Neural progenitor cell (in vitro differentiated cells): ENCODE data around the gene RAB40A. TPM values are rescaled to one million over a fixed set of nuclear protein-coding genes. Genes with fewer than 3 reads are reported as not detected.
"Not testable (repeated sequence)": the region's sequence is repeated elsewhere in the genome, so short reads cannot be mapped to it uniquely, and the experiment has no call there.

Experiments
- DNase-seq: peaks from one replicate; pipeline ENCODE4 v3.0.0-alpha.2; 2016; ENCODE audit warnings: low spot score
- H2AFZ ChIP-seq: fragments of 200-600 bp; sonication (generic); replicated peaks from 2 replicates; pipeline ENCODE4 v1.6.1; 2016; ENCODE audit warnings: antibody characterized with exemption
- H3F3A ChIP-seq: fragments of 200-600 bp; sonication (generic); 2 replicates; pipeline ENCODE4 v1.6.1; 2016; ENCODE audit warnings: antibody characterized with exemption, low read depth
- H3K27ac ChIP-seq: fragments of 200-600 bp; sonication (generic); 2 replicates; pipeline ENCODE4 v1.5.1; 2016; ENCODE audit warnings: mild to moderate bottlenecking
- H3K27me3 ChIP-seq: fragments of 200-600 bp; sonication (generic); 2 replicates; pipeline ENCODE4 v1.6.1; 2016; ENCODE audit warnings: mild to moderate bottlenecking, moderate library complexity
- H3K36me3 ChIP-seq: fragments of 200-600 bp; sonication (generic); 2 replicates; pipeline ENCODE4 v1.5.1; 2016
- H3K4me1 ChIP-seq: fragments of 200-600 bp; sonication (generic); 2 replicates; pipeline ENCODE4 v1.6.1; 2016; ENCODE audit warnings: mixed run types
- H3K4me2 ChIP-seq: fragments of 200-600 bp; sonication (generic); 2 replicates; pipeline ENCODE4 v1.6.1; 2016
- H3K4me3 ChIP-seq: fragments of 200-600 bp; sonication (generic); 2 replicates; pipeline ENCODE4 v1.5.1; 2016
- H3K79me2 ChIP-seq: fragments of 200-600 bp; sonication (generic); 2 replicates; pipeline ENCODE4 v1.6.1; 2016; ENCODE audit warnings: low read depth
- H3K9ac ChIP-seq: fragments of 200-600 bp; sonication (generic); 2 replicates; pipeline ENCODE4 v1.6.1; 2016
- H3K9me3 ChIP-seq: fragments of 200-600 bp; sonication (generic); 2 replicates; pipeline ENCODE4 v1.5.1; 2016; ENCODE audit warnings: low read depth
- H4K20me1 ChIP-seq: fragments of 200-600 bp; sonication (generic); 2 replicates; pipeline ENCODE4 v1.6.1; 2016; ENCODE audit warnings: low read depth
- H3K27ac Mint-ChIP-seq: 3 replicates; pipeline ENCODE4 v1.8.0; 2021; ENCODE audit warnings: mixed read lengths
- H3K27me3 Mint-ChIP-seq: 2 replicates; pipeline ENCODE4 v1.8.0; 2022; ENCODE audit warnings: low read depth, mild to moderate bottlenecking, inconsistent platforms, moderate library complexity, mixed read lengths; ENCODE audit not compliant: insufficient read depth
- H3K36me3 Mint-ChIP-seq: 3 replicates; pipeline ENCODE4 v1.8.0; 2021; ENCODE audit warnings: mixed read lengths
- H3K4me1 Mint-ChIP-seq: 3 replicates; pipeline ENCODE4 v1.8.0; 2021; ENCODE audit warnings: mixed read lengths
- H3K4me3 Mint-ChIP-seq: 3 replicates; pipeline ENCODE4 v1.8.0; 2021; ENCODE audit warnings: mild to moderate bottlenecking, moderate library complexity, mixed read lengths
- H3K9me3 Mint-ChIP-seq: 3 replicates; pipeline ENCODE4 v1.8.0; 2020; ENCODE audit warnings: mixed read lengths
- CTCF ChIP-seq: fragments of 200-600 bp; sonication (generic); IDR thresholded peaks from 2 replicates; pipeline ENCODE4 v1.5.1; 2017; ENCODE audit warnings: antibody characterized with exemption, mild to moderate bottlenecking
- EZH2 ChIP-seq: fragments of 200-600 bp; sonication (generic); IDR thresholded peaks from 2 replicates; pipeline ENCODE4 v1.6.1; 2017; ENCODE audit warnings: antibody characterized with exemption, mild to moderate bottlenecking, moderate library complexity
- EZH2phosphoT487 ChIP-seq: fragments of 200-600 bp; sonication (generic); IDR thresholded peaks from 2 replicates; pipeline ENCODE4 v1.6.1; 2017; ENCODE audit warnings: antibody characterized with exemption
- total RNA-seq: library from RNA; depleted of rRNA; stranded (reverse); fragments of >200 nt; gene quantifications from 2 replicates; pipeline ENCODE4 v1.2.3, GENCODE V29; 2015; ENCODE audit warnings: low replicate concordance

RAB40A gene
- total RNA-seq, 1 donor from 2014 or later, result 0.60 TPM

GRCh38 chrX:103480526-103480925 lies 38.8 kb downstream of the RAB40A start:
- H3K27ac ChIP-seq, result no peak overlapping the region
- H3K27ac Mint-ChIP-seq, result no peak overlapping the region
- H3K27me3 Mint-ChIP-seq, result no peaks in the 10 kb centered on the region
- no peak overlapping the region for H2AFZ ChIP-seq
- H3K4me1 Mint-ChIP-seq, result no peaks in the 10 kb centered on the region
- H3K27me3 ChIP-seq, result no peaks in the 10 kb centered on the region
- no peak overlapping the region for H3K4me3 Mint-ChIP-seq
- H3K9me3 ChIP-seq, result peaks cover 4% of the 10 kb centered on the region
- no peak for DNase-seq
- H3K79me2 ChIP-seq, result no peaks in the 10 kb centered on the region
- H3K4me1 ChIP-seq, result no peaks in the 10 kb centered on the region
- H3K9ac ChIP-seq, result no peak overlapping the region
- H3K9me3 Mint-ChIP-seq, result no peaks in the 10 kb centered on the region
- no peaks in the 10 kb centered on the region for H3K36me3 Mint-ChIP-seq
- no peaks in the 10 kb centered on the region for H3F3A ChIP-seq
- no peaks in the 10 kb centered on the region for H3K36me3 ChIP-seq
- no peak overlapping the region for H3K4me2 ChIP-seq
- H4K20me1 ChIP-seq, result no peaks in the 10 kb centered on the region
- no peak for TF ChIP-seq CTCF
- TF ChIP-seq EZH2, result no peak
- no peak for TF ChIP-seq EZH2phosphoT487
- no peak overlapping the region for H3K4me3 ChIP-seq

DNA sequence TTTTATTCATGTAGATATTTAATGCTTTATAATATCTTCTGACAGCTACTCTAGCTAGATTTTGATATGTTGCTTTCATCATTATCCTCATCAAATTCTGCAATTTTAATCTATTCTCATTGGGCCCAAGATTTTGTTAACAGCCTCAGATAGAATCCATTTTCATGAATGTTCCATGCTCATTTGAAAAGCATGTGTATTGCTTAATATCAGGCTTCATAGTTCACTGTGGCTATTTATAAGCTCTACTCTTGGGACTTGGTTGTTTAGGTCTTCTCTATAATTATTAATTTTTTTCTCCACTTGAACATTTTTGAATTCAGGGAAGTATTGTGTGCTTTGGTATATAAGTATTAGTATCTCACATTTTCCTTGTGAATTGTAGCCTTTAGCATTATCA lies 41.8 kb downstream of the RAB40A start:
- TF ChIP-seq EZH2 (no peak), EZH2phosphoT487 (no peak), CTCF (no peak)
- H3K27me3 Mint-ChIP-seq, result no peaks in the 10 kb centered on the region
- no peak for DNase-seq
- no peaks in the 10 kb centered on the region for H3K36me3 Mint-ChIP-seq
- peaks cover 4% of the 10 kb centered on the region for H3K9me3 ChIP-seq
- no peak overlapping the region for H3K27ac Mint-ChIP-seq
- no peaks in the 10 kb centered on the region for H3K27me3 ChIP-seq
- H3K9ac ChIP-seq, result no peak overlapping the region
- H3K36me3 ChIP-seq, result no peaks in the 10 kb centered on the region
- no peaks in the 10 kb centered on the region for H3K4me1 ChIP-seq
- no peaks in the 10 kb centered on the region for H3K79me2 ChIP-seq
- no peaks in the 10 kb centered on the region for H3F3A ChIP-seq
- no peak overlapping the region for H3K4me3 Mint-ChIP-seq
- no peak overlapping the region for H2AFZ ChIP-seq
- no peaks in the 10 kb centered on the region for H4K20me1 ChIP-seq
- no peak overlapping the region for H3K4me2 ChIP-seq
- no peak overlapping the region for H3K4me3 ChIP-seq
- no peak overlapping the region for H3K27ac ChIP-seq
- H3K9me3 Mint-ChIP-seq, result no peaks in the 10 kb centered on the region
- H3K4me1 Mint-ChIP-seq, result no peaks in the 10 kb centered on the region

DNA sequence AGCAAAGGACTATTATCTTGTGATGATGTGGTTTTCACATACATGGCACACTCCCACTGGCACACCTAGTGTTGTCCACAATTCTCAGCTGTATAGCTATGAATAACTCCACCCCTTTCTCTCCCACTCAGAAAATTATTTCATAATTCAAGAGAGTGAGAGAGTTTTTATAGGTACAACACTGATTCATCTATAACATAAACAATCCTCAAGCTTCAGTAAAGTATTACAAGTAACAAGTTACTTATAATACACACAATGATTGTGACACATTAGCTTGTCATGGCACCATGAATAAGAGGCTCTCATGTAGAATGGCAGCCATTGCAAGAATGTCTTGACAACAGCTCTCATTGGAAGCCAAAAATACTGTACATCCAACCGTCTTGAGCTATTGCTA lies 43.9 kb downstream of the RAB40A start:
- H3K36me3 Mint-ChIP-seq, result peaks cover 2% of the 10 kb centered on the region
- Histone ChIP-seq H3K27me3 (no peaks in the 10 kb centered on the region), H3K27ac (no peak overlapping the region), H3K9ac (no peak overlapping the region), H3K4me3 (no peak overlapping the region), H3F3A (no peaks in the 10 kb centered on the region), H3K36me3 (no peaks in the 10 kb centered on the region), H4K20me1 (no peaks in the 10 kb centered on the region), H3K4me2 (no peak overlapping the region), H3K4me1 (no peaks in the 10 kb centered on the region), H3K9me3 (peaks cover 4% of the 10 kb centered on the region), H2AFZ (no peak overlapping the region), H3K79me2 (no peaks in the 10 kb centered on the region)
- no peaks in the 10 kb centered on the region for H3K27me3 Mint-ChIP-seq
- H3K9me3 Mint-ChIP-seq, result no peaks in the 10 kb centered on the region
- TF ChIP-seq EZH2, result no peak
- TF ChIP-seq EZH2phosphoT487, result no peak
- TF ChIP-seq CTCF, result no peak
- DNase-seq, result no peak
- no peaks in the 10 kb centered on the region for H3K4me1 Mint-ChIP-seq
- no peak overlapping the region for H3K27ac Mint-ChIP-seq
- no peak overlapping the region for H3K4me3 Mint-ChIP-seq

- not testable (repeated sequence) for H3K4me1 ChIP-seq, H3K79me2 ChIP-seq, H3K36me3 ChIP-seq, H3K27me3 ChIP-seq, DNase-seq, H3K4me3 Mint-ChIP-seq, H3K36me3 Mint-ChIP-seq, H3K9me3 ChIP-seq, H3K9ac ChIP-seq, H3K4me1 Mint-ChIP-seq, H3K4me2 ChIP-seq, H3K27ac Mint-ChIP-seq, H3K27me3 Mint-ChIP-seq, H3K27ac ChIP-seq, H3K9me3 Mint-ChIP-seq, H3F3A ChIP-seq, H2AFZ ChIP-seq, H3K4me3 ChIP-seq, H4K20me1 ChIP-seq
Measured at GRCh38 chrX:103469977-103470376, 49.3 kb downstream of the RAB40A start.
